D721Med (cell line): ENCODE results near the gene PRKCA.

Experiments used
- DNase-seq: peaks from one replicate; pipeline ENCODE4 v3.0.0; 2011; ENCODE audit warnings: low spot score; ENCODE audit not compliant: insufficient read length
- FAIRE-seq: peaks from 2 replicates; lab custom pipeline; 2011; peaks lifted over from hg19 to GRCh38; lab: Jason Lieb, UNC
- CTCF ChIP-seq: IDR thresholded peaks from 2 replicates; pipeline ENCODE4 v1.5.1; 2012; ENCODE audit warnings: mild to moderate bottlenecking, control low read depth; ENCODE audit not compliant: insufficient read depth; ENCODE audit errors: missing control alignments

The PRKCA gene

GRCh38 chr17:66386498-66387351, 84.3 kb downstream of the PRKCA start:
- no peak for FAIRE-seq
- no peak for DNase-seq
- no peak for TF ChIP-seq CTCF

- TF ChIP-seq CTCF: no peak
- FAIRE-seq: no peak
- DNase-seq: no peak
Measured at GRCh38 chr17:66387392-66387981, 85.1 kb downstream of the PRKCA start.

- FAIRE-seq: no peak
- DNase-seq: no peak
- TF ChIP-seq CTCF: no peak
Measured at GRCh38 chr17:66392783-66393437, 90.5 kb downstream of the PRKCA start.

GRCh38 chr17:66395961-66396360, 93.5 kb downstream of the PRKCA start:
- TF ChIP-seq CTCF: no peak
- DNase-seq (no peak), FAIRE-seq (no peak)

- no peak for FAIRE-seq
- no peak for TF ChIP-seq CTCF
- DNase-seq: no peak
Measured at GRCh38 chr17:66397486-66397885, 95.1 kb downstream of the PRKCA start.

- TF ChIP-seq CTCF: no peak
- no peak for DNase-seq
- no peak for FAIRE-seq
Measured at GRCh38 chr17:66398059-66398458, 95.6 kb downstream of the PRKCA start.
